H54 (cell line): Measurements from ENCODE around the gene BSDC1.
A peak's percentile ranks its signal among the peaks of the same experiment; 100 is the strongest.
"Not testable (repeated sequence)": the region's sequence is repeated elsewhere in the genome, so short reads cannot be mapped to it uniquely, and the experiment has no call there.

Experiments used
- DNase-seq: peaks from one replicate; pipeline ENCODE4 v3.0.0; 2011; ENCODE audit warnings: low spot score, mixed read lengths; ENCODE audit not compliant: insufficient read length
- FAIRE-seq: peaks from 3 replicates; lab custom pipeline; 2011; peaks lifted over from hg19 to GRCh38; lab: Jason Lieb, UNC
- POLR2A ChIP-seq: IDR thresholded peaks from 2 replicates; pipeline ENCODE4 v1.6.1; 2011; ENCODE audit warnings: low read depth, mild to moderate bottlenecking, low read length

The BSDC1 gene

DNA sequence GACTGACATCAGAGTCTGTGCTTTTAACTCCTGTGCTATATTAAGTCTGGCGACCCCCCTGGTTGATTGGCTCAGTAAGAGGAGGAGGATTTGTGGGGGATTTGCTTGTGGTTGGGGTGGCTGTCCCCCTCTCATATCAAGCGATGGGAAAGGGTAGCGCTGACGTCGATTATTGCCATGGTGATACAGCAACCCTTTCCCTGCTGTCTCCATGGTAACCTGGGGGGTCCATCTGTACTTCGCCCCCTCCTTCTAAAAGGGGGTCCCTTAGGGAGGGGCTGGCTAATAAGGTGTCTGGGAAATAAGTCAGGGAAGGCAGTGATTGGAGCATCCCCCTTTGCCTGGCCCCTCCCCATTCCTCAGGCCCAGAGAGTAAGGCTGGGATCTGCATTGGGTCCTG lies 36.6 kb downstream of the BSDC1 start:
- no peak for DNase-seq
- TF ChIP-seq POLR2A = no peak
- FAIRE-seq = no peak

DNA sequence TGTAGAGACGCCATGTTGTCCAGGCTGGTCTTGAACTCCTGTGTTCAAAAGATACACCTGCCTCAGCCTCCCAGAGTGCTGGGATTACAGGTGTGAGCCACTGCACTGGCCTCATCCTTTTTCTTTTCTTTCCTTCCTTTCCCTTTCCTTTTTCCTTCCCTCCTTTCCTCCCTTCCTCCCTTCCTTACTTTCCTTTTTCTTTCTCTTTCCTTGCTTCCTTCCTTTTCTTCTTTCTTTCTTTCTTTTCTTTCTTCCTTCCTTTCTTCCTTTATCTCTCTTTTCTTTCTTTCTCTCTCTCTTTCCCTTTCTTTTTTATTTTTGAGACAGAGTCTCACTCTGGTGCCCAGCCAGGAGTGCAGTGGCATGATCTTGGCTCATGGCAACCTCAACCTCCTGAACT lies 37.8 kb downstream of the BSDC1 start:
- no peak for TF ChIP-seq POLR2A
- DNase-seq (no peak), FAIRE-seq (no peak)

- FAIRE-seq, DNase-seq: not testable (repeated sequence)
Measured at GRCh38 chr1:32355778-32356177, 38.5 kb downstream of the BSDC1 start.

DNA sequence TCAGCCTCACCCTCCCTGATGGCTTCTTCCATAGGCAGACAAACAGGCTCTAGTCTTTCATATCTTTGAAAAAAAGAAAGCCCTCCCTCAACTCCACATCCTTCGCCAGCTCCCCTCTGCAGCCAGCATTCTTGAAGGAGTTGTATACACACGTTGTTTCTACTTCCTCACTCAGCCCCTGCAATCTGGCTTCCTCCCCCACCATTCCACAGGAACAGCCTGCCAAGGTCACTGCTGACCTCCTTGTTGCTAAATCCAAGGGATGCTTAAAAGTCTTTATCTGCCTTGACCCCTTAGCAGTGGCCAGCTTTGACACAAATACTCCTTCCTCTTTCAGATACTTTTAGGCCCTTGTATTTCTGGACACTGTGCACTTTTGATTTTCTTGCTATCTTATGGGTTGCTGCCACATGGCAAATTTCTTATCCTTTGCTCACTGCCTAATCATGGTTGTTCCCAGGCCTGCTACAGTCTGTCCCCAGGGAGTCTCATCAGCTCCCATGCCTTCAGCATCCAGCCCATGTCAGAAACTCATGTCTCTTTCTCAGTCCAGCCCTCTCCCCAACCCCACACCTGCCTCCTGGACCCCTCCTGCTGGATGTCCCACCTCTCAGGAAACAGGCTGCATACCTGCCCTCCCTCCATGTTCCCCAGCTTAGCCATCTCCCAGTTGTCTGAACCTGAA lies 40.2 kb downstream of the BSDC1 start:
- no peak for TF ChIP-seq POLR2A
- FAIRE-seq (no peak), DNase-seq (no peak)

- TF ChIP-seq POLR2A = no peak
- FAIRE-seq (no peak), DNase-seq (no peak)
Measured at GRCh38 chr1:32353431-32353830, 40.8 kb downstream of the BSDC1 start.

GRCh38 chr1:32352831-32353383 lies 41.3 kb downstream of the BSDC1 start:
- DNase-seq = no peak
- TF ChIP-seq POLR2A = no peak
- no peak for FAIRE-seq

- TF ChIP-seq POLR2A = no peak
- FAIRE-seq = no peak
- no peak for DNase-seq
Measured at GRCh38 chr1:32352239-32352745, 41.9 kb downstream of the BSDC1 start.

DNA sequence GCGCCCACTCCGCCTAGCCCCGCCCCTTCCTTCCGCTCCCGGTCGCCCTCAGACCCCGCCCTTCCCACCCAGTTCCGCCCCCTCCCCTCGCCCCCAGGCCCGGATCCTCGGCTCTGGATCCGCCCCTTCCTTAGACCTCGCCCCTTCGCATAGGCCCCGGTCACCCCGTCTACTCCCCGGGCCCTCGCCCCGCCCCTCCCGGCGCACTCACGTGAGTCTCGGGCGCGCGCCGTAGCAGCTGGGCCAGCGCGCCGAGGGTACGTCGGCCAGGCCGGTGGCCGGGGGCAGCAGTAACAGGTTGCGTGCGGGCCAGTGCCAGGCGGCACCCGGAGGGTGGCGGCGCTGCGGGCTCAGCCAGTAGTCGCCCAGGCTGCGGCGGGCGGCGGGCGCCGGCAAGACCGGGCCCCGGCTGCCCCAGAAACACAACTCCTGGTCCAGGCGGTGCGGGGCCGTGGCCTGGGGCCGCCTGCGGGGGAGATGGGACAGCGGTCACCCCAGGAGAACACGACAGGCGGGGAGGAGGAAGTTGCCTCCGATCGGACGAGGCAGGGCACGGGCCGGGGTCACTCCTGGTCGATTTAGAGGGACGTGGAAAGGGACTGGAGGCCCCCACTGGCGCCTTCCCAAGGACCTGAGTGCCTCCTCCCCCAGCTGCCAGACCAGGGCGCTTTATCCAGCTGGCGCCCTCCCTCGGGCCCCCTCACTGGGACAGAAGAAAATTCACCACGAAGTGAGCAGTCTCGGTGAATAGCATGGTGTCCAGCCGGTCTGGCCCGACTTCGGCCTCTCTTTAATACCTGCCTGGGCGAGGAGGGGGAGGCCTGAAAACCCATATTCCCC lies 42.6 kb downstream of the BSDC1 start:
- FAIRE-seq (no peak), DNase-seq (peak; percentile 91)
- peak; percentile 70 for TF ChIP-seq POLR2A

DNA sequence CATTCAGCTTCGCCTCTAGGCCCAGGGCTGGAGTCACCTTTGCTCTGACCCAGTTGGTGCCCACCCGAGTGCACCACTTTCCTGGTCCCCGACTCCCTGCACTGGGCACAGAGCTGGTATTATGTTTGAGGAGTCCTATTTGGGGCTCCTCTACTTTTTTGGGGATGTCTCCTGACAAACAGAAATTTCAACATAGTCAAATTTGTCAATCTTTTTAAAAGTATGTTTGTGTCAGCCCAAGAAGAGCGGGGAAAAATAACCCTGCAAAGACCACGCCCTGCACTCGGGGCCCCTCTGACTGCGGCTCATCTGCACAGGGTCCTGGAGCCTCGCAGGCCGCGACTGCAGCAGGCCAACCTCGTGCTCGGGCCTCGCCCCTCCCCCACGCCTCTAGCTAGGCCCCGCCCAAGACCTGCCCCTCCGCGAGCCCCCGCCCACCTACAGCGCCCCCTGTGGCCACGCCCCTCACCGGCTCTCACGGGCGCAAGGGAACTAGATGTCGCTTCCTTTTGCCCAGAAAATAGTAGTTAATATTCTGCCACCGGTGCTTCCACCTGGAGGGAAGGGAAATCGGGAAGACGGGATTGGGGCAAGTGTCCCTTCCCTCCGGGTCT lies 43.3 kb downstream of the BSDC1 start:
- no peak for TF ChIP-seq POLR2A
- peak; percentile 57 for DNase-seq
- FAIRE-seq = no peak

- peak; percentile 20 for FAIRE-seq
- no peak for TF ChIP-seq POLR2A
Measured at GRCh38 chr1:32349211-32349708, 45.0 kb downstream of the BSDC1 start.

GRCh38 chr1:32346532-32347157 lies 47.6 kb downstream of the BSDC1 start:
- FAIRE-seq (no peak), DNase-seq (no peak)
- TF ChIP-seq POLR2A = no peak

More at GRCh38 chr1:32349211-32349708, 45.0 kb downstream of the BSDC1 start:
- peak; percentile 71 for DNase-seq

- TF ChIP-seq POLR2A = no peak
- DNase-seq (no peak), FAIRE-seq (no peak)
Measured at GRCh38 chr1:32345289-32345827, 48.9 kb downstream of the BSDC1 start.

DNA sequence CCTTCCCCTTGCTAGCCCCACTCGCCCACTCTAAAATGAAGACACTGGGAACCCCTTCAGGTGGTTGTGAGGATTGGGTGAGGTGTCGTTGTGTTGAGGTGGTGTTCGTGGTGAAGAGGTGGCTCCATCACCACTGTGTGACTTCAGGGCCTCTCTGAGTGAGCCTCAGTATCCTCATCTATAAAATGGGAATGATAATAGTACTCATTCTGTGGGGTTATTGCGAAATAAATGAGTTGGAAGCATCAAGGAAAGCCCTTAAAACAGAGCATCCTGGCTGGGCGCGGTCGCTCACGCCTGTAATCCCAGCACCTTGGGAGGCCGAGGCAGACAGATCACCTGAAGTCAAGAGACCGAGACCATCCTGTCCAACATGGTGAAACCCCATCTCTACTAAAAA lies 51.5 kb downstream of the BSDC1 start:
- TF ChIP-seq POLR2A = no peak
- FAIRE-seq (no peak), DNase-seq (no peak)

DNA sequence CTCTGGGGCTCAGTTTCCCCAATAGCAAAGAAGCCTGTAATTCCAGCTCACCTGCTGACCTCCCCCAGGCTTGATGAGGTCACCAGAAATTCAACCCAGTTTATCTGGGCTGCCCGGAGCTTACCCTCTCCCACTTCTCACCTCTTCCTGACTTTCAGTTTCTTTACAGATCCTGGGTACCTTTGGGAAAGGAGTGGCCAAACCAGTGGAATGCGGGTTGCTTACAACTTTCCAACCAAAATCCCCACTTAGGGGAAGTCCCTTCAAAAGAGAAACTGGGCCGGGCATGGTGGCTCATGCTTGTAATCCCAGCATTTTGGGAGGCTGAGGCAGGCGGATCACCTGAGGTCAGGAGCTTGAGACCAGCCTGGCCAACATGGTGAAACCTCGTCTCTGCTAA lies 52.3 kb downstream of the BSDC1 start:
- FAIRE-seq (no peak), DNase-seq (no peak)

More for the DNA sequence above, 52.3 kb downstream of the BSDC1 start:
- no peak for TF ChIP-seq POLR2A
